Fibroblast of lung (primary cell): ENCODE measurements around the gene BET1. TPM values are rescaled to one million over a fixed set of nuclear protein-coding genes. Genes with fewer than 3 reads are reported as not detected.

Experiments
- DNase-seq, 2 donors: peaks; one replicate each; pipeline versions ENCODE4 v3.0.0 to v3.0.0-alpha.2; 2010; ENCODE audit warnings: low read depth in 2 of 2
- H2AFZ ChIP-seq: 2 replicates; pipeline ENCODE4 v1.5.1; 2012; ENCODE audit warnings: low read length, control low read depth, inconsistent platforms
- H3K27ac ChIP-seq: 2 replicates; pipeline ENCODE4 v1.5.1; 2011; ENCODE audit warnings: low read length, control low read depth; ENCODE audit not compliant: insufficient read depth
- H3K27me3 ChIP-seq: 2 replicates; pipeline ENCODE4 v1.5.1; 2011; ENCODE audit warnings: mild to moderate bottlenecking, low read length; ENCODE audit not compliant: control insufficient read depth, insufficient read depth
- H3K36me3 ChIP-seq: 2 replicates; pipeline ENCODE4 v1.5.1; 2011; ENCODE audit warnings: low read length; ENCODE audit not compliant: control insufficient read depth, insufficient read depth
- H3K4me1 ChIP-seq: 2 replicates; pipeline ENCODE4 v1.5.1; 2011; ENCODE audit warnings: low read length; ENCODE audit not compliant: control insufficient read depth, insufficient read depth; ENCODE audit errors: extremely low read depth
- H3K4me2 ChIP-seq: 2 replicates; pipeline ENCODE4 v1.5.1; 2011; ENCODE audit warnings: low read length, control low read depth; ENCODE audit not compliant: insufficient read depth; ENCODE audit errors: extremely low read depth
- H3K4me3 ChIP-seq, 4 experiments: fragments of 200-600 bp in 1 of 4; sonication (generic) in 1 of 4; replicated peaks in 1 of 4; 2 replicates each; pipeline ENCODE4 v1.5.1; 2011 to 2016; ENCODE audit warnings: low read length in 4 of 4, low read depth in 3 of 4, mild to moderate bottlenecking in 3 of 4, control low read depth in 2 of 4, inconsistent platforms in 1 of 4, mixed read lengths in 1 of 4; ENCODE audit not compliant: insufficient read depth in 1 of 4; ENCODE audit errors: control extremely low read depth in 1 of 4
- H3K79me2 ChIP-seq: 2 replicates; pipeline ENCODE4 v1.5.1; 2012; ENCODE audit warnings: mild to moderate bottlenecking, low read length, inconsistent platforms; ENCODE audit not compliant: control insufficient read depth, insufficient read depth
- H3K9ac ChIP-seq: 2 replicates; pipeline ENCODE4 v1.5.1; 2011; ENCODE audit warnings: mild to moderate bottlenecking, low read length, control low read depth; ENCODE audit not compliant: insufficient read depth
- H3K9me3 ChIP-seq: 2 replicates; pipeline ENCODE4 v1.5.1; 2012; ENCODE audit warnings: low read depth, low read length; ENCODE audit not compliant: control insufficient read depth, insufficient read depth
- H4K20me1 ChIP-seq: 2 replicates; pipeline ENCODE4 v1.5.1; 2011; ENCODE audit warnings: low read length; ENCODE audit not compliant: control insufficient read depth, insufficient read depth; ENCODE audit errors: extremely low read depth
- EZH2 ChIP-seq: IDR thresholded peaks from 2 replicates; pipeline ENCODE4 v1.5.1; 2012; ENCODE audit warnings: low read length, control low read depth, mild to moderate bottlenecking; ENCODE audit errors: missing control alignments
- polyA minus RNA-seq: library from RNA; depleted of rRNA, polyadenylated mRNA; stranded (reverse); fragments of >200 nt; gene quantifications from 2 replicates; pipeline ENCODE4 v1.2.3, GENCODE V29; 2011; ENCODE audit warnings: low replicate concordance
- polyA plus RNA-seq, 2 donors: library from polyadenylated mRNA; depleted of rRNA in 1 of 2; stranded (reverse) in 1 of 2; unstranded in 1 of 2; fragments of >200 nt; gene quantifications; 2 replicates each; pipeline ENCODE4 v1.2.1, GENCODE V29; 2011 to 2012; ENCODE audit warnings: missing spikeins in 1 of 2
- total RNA-seq: library from RNA; depleted of rRNA; stranded (reverse); fragments of >200 nt; gene quantifications from 2 replicates; pipeline ENCODE4 v1.2.1, GENCODE V29; 2014
- TF ChIP-seq, protein P1 (sequence below), 2 donors: IDR thresholded peaks in 1 of 2; conservative IDR thresholded peaks in 1 of 2; 1 replicate in 1 of 2; 2 replicates in 1 of 2; pipeline ENCODE4 v1.5.1; 2011 to 2012; ENCODE audit warnings: low read length in 2 of 2, control low read depth in 1 of 2, inconsistent platforms in 1 of 2, low read depth in 1 of 2, mild to moderate bottlenecking in 1 of 2

The BET1 gene, protein sequence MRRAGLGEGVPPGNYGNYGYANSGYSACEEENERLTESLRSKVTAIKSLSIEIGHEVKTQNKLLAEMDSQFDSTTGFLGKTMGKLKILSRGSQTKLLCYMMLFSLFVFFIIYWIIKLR
- total RNA-seq (28.0 and 40.3 TPM in 2 replicates), polyA plus RNA-seq (33.7 and 52.5 TPM in 2 replicates), polyA minus RNA-seq (1.6 and 8.0 TPM in 2 replicates)
- 20.9 and 33.7 TPM in 2 replicates for polyA plus RNA-seq (2012)

- no peaks in the 10 kb centered on the region for H3K36me3 ChIP-seq
- H2AFZ ChIP-seq, result peak within 1 kb of the TSS; percentile 81
- TF ChIP-seq, protein P1, sequence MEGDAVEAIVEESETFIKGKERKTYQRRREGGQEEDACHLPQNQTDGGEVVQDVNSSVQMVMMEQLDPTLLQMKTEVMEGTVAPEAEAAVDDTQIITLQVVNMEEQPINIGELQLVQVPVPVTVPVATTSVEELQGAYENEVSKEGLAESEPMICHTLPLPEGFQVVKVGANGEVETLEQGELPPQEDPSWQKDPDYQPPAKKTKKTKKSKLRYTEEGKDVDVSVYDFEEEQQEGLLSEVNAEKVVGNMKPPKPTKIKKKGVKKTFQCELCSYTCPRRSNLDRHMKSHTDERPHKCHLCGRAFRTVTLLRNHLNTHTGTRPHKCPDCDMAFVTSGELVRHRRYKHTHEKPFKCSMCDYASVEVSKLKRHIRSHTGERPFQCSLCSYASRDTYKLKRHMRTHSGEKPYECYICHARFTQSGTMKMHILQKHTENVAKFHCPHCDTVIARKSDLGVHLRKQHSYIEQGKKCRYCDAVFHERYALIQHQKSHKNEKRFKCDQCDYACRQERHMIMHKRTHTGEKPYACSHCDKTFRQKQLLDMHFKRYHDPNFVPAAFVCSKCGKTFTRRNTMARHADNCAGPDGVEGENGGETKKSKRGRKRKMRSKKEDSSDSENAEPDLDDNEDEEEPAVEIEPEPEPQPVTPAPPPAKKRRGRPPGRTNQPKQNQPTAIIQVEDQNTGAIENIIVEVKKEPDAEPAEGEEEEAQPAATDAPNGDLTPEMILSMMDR (conservative IDR thresholded peaks at IDR 0.05 in 1 of 2, IDR thresholded peaks at IDR 0.05 in 1 of 2; ENCODE audit: low read depth in 1 of 2, low read length in 2 of 2), result no peak
- TF ChIP-seq EZH2, result no peak
- H3K27me3 ChIP-seq, result no peaks in the 10 kb centered on the region
- no peaks in the 10 kb centered on the region for H3K9me3 ChIP-seq
- DNase-seq, result peak; percentile 97
- no peaks in the 10 kb centered on the region for H3K4me1 ChIP-seq
- peak within 1 kb of the TSS; percentile 93 for H3K27ac ChIP-seq
- H4K20me1 ChIP-seq, result no peaks in the 10 kb centered on the region
- H3K4me3 ChIP-seq, result peak within 1 kb of the TSS; percentile 87 to 99 (median 96)
- peaks cover 27% of the 10 kb centered on the region for H3K79me2 ChIP-seq
- peak within 1 kb of the TSS; percentile 65 for H3K4me2 ChIP-seq
- peak within 1 kb of the TSS; percentile 94 for H3K9ac ChIP-seq
These were observed at the start of gene BET1 for GRCh38 chr7:94004024-94004951. TSS of gene BET1 (minus strand) at chr7:94004355. CDS start at chr7:94004216, 139 bp downstream.

GRCh38 chr7:94053532-94053931 lies 49.4 kb upstream of the BET1 start:
- H3K4me3 ChIP-seq, result no peak overlapping the region
- no peaks in the 10 kb centered on the region for H3K9me3 ChIP-seq
- no peaks in the 10 kb centered on the region for H3K36me3 ChIP-seq
- H3K27me3 ChIP-seq, result no peaks in the 10 kb centered on the region
- no peaks in the 10 kb centered on the region for H4K20me1 ChIP-seq
- no peak for DNase-seq
- H3K4me2 ChIP-seq, result no peak overlapping the region
- H3K9ac ChIP-seq, result no peak overlapping the region
- H3K4me1 ChIP-seq, result peaks cover 4% of the 10 kb centered on the region
- TF ChIP-seq EZH2, result no peak
- TF ChIP-seq, protein P1 (conservative IDR thresholded peaks at IDR 0.05 in 1 of 2, IDR thresholded peaks at IDR 0.05 in 1 of 2; ENCODE audit: low read depth in 1 of 2, low read length in 2 of 2), result no peak
- no peaks in the 10 kb centered on the region for H3K79me2 ChIP-seq
- no peak overlapping the region for H2AFZ ChIP-seq
- no peak overlapping the region for H3K27ac ChIP-seq

DNA sequence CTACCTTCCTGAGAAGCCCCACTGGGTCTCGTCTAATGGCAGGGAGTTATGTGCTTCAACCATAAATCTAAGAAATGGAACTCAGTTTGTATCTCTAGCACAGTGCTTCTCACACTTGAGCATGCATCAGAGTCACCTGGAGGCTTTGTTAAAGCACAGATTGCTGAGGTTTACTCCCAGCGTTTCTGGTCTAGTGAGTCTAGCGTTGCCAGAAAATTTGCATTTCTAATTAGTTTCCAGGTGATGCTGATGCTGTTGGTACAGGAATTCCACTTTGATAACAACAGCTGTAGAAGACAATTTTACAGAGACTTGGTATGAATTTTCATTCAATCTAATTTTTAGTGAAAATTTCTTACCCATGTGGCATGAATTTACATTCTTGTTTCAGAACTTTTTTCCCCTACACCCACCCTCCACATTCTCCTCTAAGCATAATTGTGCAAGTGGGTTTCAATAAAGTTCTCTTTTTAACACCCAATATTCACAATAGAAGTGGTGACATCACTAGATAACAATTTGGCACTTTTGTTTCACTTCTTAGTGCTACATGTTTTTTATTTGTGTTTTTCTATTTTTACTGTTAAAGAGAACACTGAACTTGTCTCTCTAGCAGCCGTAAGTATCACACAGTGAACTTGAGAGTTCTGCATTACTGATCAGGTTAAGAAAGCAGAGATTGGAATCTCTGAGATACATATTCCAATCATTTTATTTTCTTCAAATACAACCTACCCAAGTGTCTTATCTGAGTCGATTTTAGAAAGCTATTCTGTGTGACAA lies 48.4 kb upstream of the BET1 start:
- Histone ChIP-seq H3K36me3 (no peaks in the 10 kb centered on the region), H3K79me2 (no peaks in the 10 kb centered on the region), H3K27ac (no peak overlapping the region), H3K4me1 (peaks cover 4% of the 10 kb centered on the region), H3K4me2 (no peak overlapping the region), H3K4me3 (no peak overlapping the region), H4K20me1 (no peaks in the 10 kb centered on the region), H2AFZ (no peak overlapping the region), H3K9ac (no peak overlapping the region), H3K9me3 (no peaks in the 10 kb centered on the region), H3K27me3 (no peaks in the 10 kb centered on the region)
- TF ChIP-seq EZH2, result no peak
- TF ChIP-seq, protein P1 (conservative IDR thresholded peaks at IDR 0.05 in 1 of 2, IDR thresholded peaks at IDR 0.05 in 1 of 2; ENCODE audit: low read depth in 1 of 2, low read length in 2 of 2), result no peak
- DNase-seq, result no peak
